ENCODE results near the gene SIT1.

Gene SIT1

GRCh38 chr9:35682051-35682450, 31.3 kb upstream of the SIT1 start:
- DNase-seq = no peak

- no peak for DNase-seq
These were observed 30.7 kb upstream of the SIT1 start for GRCh38 chr9:35681341-35682002.

- no peak for DNase-seq
These were observed 29.8 kb upstream of the SIT1 start for GRCh38 chr9:35680331-35681105.

- DNase-seq = no peak
These were observed 29.1 kb upstream of the SIT1 start for GRCh38 chr9:35679766-35680330.

- DNase-seq = no peak
These were observed 28.4 kb upstream of the SIT1 start for GRCh38 chr9:35679091-35679490.

- DNase-seq = no peak
These were observed 25.1 kb upstream of the SIT1 start for GRCh38 chr9:35675732-35676392.

GRCh38 chr9:35675204-35675603, 24.5 kb upstream of the SIT1 start:
- no peak for DNase-seq

- no peak for DNase-seq
These were observed 23.3 kb upstream of the SIT1 start for GRCh38 chr9:35674025-35674361.

- DNase-seq = no peak
These were observed 22.6 kb upstream of the SIT1 start, which contains the start of gene CA9 for GRCh38 chr9:35673132-35674024. Gene CA9 (plus strand): TSS chr9:35673928. CDS start chr9:35673960, 32 bp downstream.

GRCh38 chr9:35669331-35670145, 18.8 kb upstream of the SIT1 start:
- DNase-seq = no peak

- DNase-seq = no peak
These were observed 17.2 kb upstream of the SIT1 start for GRCh38 chr9:35667939-35668338.

GRCh38 chr9:35666549-35666948, 15.8 kb upstream of the SIT1 start:
- DNase-seq = no peak

GRCh38 chr9:35666045-35666444, 15.3 kb upstream of the SIT1 start:
- no peak for DNase-seq

- DNase-seq = no peak
These were observed 14.7 kb upstream of the SIT1 start for GRCh38 chr9:35665471-35665818.

GRCh38 chr9:35664531-35665470, 14.1 kb upstream of the SIT1 start, which contains the start of gene ARHGEF39:
Gene ARHGEF39 (minus strand): TSS chr9:35665195. CDS start chr9:35665169, 26 bp downstream.
- no peak for DNase-seq

GRCh38 chr9:35662437-35662836, 11.7 kb upstream of the SIT1 start:
- no peak for DNase-seq

GRCh38 chr9:35661756-35662350, 11.1 kb upstream of the SIT1 start:
- DNase-seq = no peak

GRCh38 chr9:35660966-35661415, 10.3 kb upstream of the SIT1 start:
- DNase-seq = no peak

GRCh38 chr9:35659340-35659739, 8.6 kb upstream of the SIT1 start:
- no peak for DNase-seq

- no peak for DNase-seq
These were observed 8.2 kb upstream of the SIT1 start for GRCh38 chr9:35658968-35659220.

All from KG1 (cell line).